Measurements from ENCODE around the gene MYO5A. TPM values are rescaled to one million over a fixed set of nuclear protein-coding genes. Genes with fewer than 3 reads are reported as not detected.
A peak's percentile ranks its signal among the peaks of the same experiment; 100 is the strongest.

Gene MYO5A
- total RNA-seq, 1 donor, result 54.3 TPM

GRCh38 chr15:52397118-52397517, 131.6 kb downstream of the MYO5A start:
- H3K4me1 ChIP-seq (ENCODE audit: insufficient read depth, low read length), result peaks cover 5% of the 10 kb centered on the region
- no peaks in the 10 kb centered on the region for H3K9me3 ChIP-seq (ENCODE audit: low read depth, low read length)
- no peak for DNase-seq (ENCODE audit: insufficient read length, low spot score, missing footprints)
- H3K4me3 ChIP-seq (ENCODE audit: insufficient read depth, low read length), result no peak overlapping the region
- H2AFZ ChIP-seq (ENCODE audit: low read length), result no peak overlapping the region
- H3K27ac ChIP-seq (ENCODE audit: low read depth, low read length), result no peak overlapping the region
- no peak for TF ChIP-seq CTCF (IDR thresholded peaks at IDR 0.05; ENCODE audit: extremely low read depth, low read depth, low read length)
- H4K20me1 ChIP-seq (ENCODE audit: insufficient read depth, low read length), result no peaks in the 10 kb centered on the region
- no peaks in the 10 kb centered on the region for H3K36me3 ChIP-seq (ENCODE audit: insufficient read depth, low read length)
- no peaks in the 10 kb centered on the region for H3K79me2 ChIP-seq (ENCODE audit: insufficient read depth, low read length)
- no peak overlapping the region for H3K4me2 ChIP-seq (ENCODE audit: insufficient read depth, low read length)
- no peaks in the 10 kb centered on the region for H3K27me3 ChIP-seq (ENCODE audit: insufficient read depth, low read length)

- Histone ChIP-seq H2AFZ (ENCODE audit: low read length) (no peak overlapping the region), H3K4me1 (ENCODE audit: insufficient read depth, low read length) (peaks cover 5% of the 10 kb centered on the region), H3K27ac (ENCODE audit: low read depth, low read length) (no peak overlapping the region), H3K79me2 (ENCODE audit: insufficient read depth, low read length) (no peaks in the 10 kb centered on the region), H3K4me3 (ENCODE audit: insufficient read depth, low read length) (no peak overlapping the region), H3K36me3 (ENCODE audit: insufficient read depth, low read length) (no peaks in the 10 kb centered on the region), H3K4me2 (ENCODE audit: insufficient read depth, low read length) (no peak overlapping the region), H3K9me3 (ENCODE audit: low read depth, low read length) (no peaks in the 10 kb centered on the region), H4K20me1 (ENCODE audit: insufficient read depth, low read length) (no peaks in the 10 kb centered on the region), H3K27me3 (ENCODE audit: insufficient read depth, low read length) (no peaks in the 10 kb centered on the region)
- no peak for TF ChIP-seq CTCF (IDR thresholded peaks at IDR 0.05; ENCODE audit: extremely low read depth, low read depth, low read length)
- DNase-seq (ENCODE audit: insufficient read length, low spot score, missing footprints), result no peak
Observed at GRCh38 chr15:52394118-52394517, 134.6 kb downstream of the MYO5A start.

- no peaks in the 10 kb centered on the region for H3K27me3 ChIP-seq (ENCODE audit: insufficient read depth, low read length)
- no peaks in the 10 kb centered on the region for H3K9me3 ChIP-seq (ENCODE audit: low read depth, low read length)
- DNase-seq (ENCODE audit: insufficient read length, low spot score, missing footprints), result peak; percentile 36
- peaks cover 5% of the 10 kb centered on the region for H3K4me1 ChIP-seq (ENCODE audit: insufficient read depth, low read length)
- H3K27ac ChIP-seq (ENCODE audit: low read depth, low read length), result no peak overlapping the region
- H3K4me2 ChIP-seq (ENCODE audit: insufficient read depth, low read length), result no peak overlapping the region
- no peak for TF ChIP-seq CTCF (IDR thresholded peaks at IDR 0.05; ENCODE audit: extremely low read depth, low read depth, low read length)
- H3K4me3 ChIP-seq (ENCODE audit: insufficient read depth, low read length), result no peak overlapping the region
- H3K36me3 ChIP-seq (ENCODE audit: insufficient read depth, low read length), result peaks cover 3% of the 10 kb centered on the region
- H2AFZ ChIP-seq (ENCODE audit: low read length), result no peak overlapping the region
- H4K20me1 ChIP-seq (ENCODE audit: insufficient read depth, low read length), result no peaks in the 10 kb centered on the region
- H3K79me2 ChIP-seq (ENCODE audit: insufficient read depth, low read length), result no peaks in the 10 kb centered on the region
Observed at GRCh38 chr15:52392008-52392687, 136.5 kb downstream of the MYO5A start.

- Histone ChIP-seq H4K20me1 (ENCODE audit: insufficient read depth, low read length) (no peaks in the 10 kb centered on the region), H3K27ac (ENCODE audit: low read depth, low read length) (no peak overlapping the region), H3K36me3 (ENCODE audit: insufficient read depth, low read length) (peaks cover 4% of the 10 kb centered on the region), H3K79me2 (ENCODE audit: insufficient read depth, low read length) (no peaks in the 10 kb centered on the region), H3K27me3 (ENCODE audit: insufficient read depth, low read length) (no peaks in the 10 kb centered on the region), H2AFZ (ENCODE audit: low read length) (no peak overlapping the region), H3K4me3 (ENCODE audit: insufficient read depth, low read length) (no peak overlapping the region), H3K9me3 (ENCODE audit: low read depth, low read length) (no peaks in the 10 kb centered on the region), H3K4me2 (ENCODE audit: insufficient read depth, low read length) (no peak overlapping the region), H3K4me1 (ENCODE audit: insufficient read depth, low read length) (peaks cover 5% of the 10 kb centered on the region)
- DNase-seq (ENCODE audit: insufficient read length, low spot score, missing footprints), result no peak
- no peak for TF ChIP-seq CTCF (IDR thresholded peaks at IDR 0.05; ENCODE audit: extremely low read depth, low read depth, low read length)
Observed at GRCh38 chr15:52391069-52391468, 137.6 kb downstream of the MYO5A start.
